H1 (cell line): ENCODE measurements around the gene TMEM178B.

Experiments used
- CEBPB ChIP-seq: IDR thresholded peaks from 2 replicates; pipeline ENCODE4 v1.6.1; 2012; ENCODE audit warnings: low read depth, low read length
- CTCF ChIP-seq, 3 experiments: IDR thresholded peaks; 1 replicate in 2 of 3; 2 replicates in 1 of 3; pipeline versions ENCODE4 v1.5.1 to v1.6.1; 2011; ENCODE audit warnings: low read length in 3 of 3, mild to moderate bottlenecking in 3 of 3, inconsistent platforms in 2 of 3, low read depth in 1 of 3, moderate library complexity in 1 of 3; ENCODE audit not compliant: insufficient read depth in 1 of 3; ENCODE audit errors: control extremely low read depth in 1 of 3
- EGR1 ChIP-seq: IDR thresholded peaks from 2 replicates; pipeline ENCODE4 v1.6.1; 2011; ENCODE audit warnings: low read depth, low read length, borderline replicate concordance
- EP300 ChIP-seq, 2 experiments: IDR thresholded peaks; 1 replicate in 1 of 2; 2 replicates in 1 of 2; pipeline ENCODE4 v1.6.1; 2011 to 2012; ENCODE audit warnings: low read depth in 2 of 2, low read length in 2 of 2, mild to moderate bottlenecking in 2 of 2, borderline replicate concordance in 1 of 2, inconsistent platforms in 1 of 2, moderate library complexity in 1 of 2
- EZH2 ChIP-seq: fragments of 200-600 bp; sonication (generic); IDR thresholded peaks from 2 replicates; pipeline ENCODE4 v1.7.1; 2012; ENCODE audit warnings: low read depth, mild to moderate bottlenecking, moderate library complexity, low read length, inconsistent platforms; ENCODE audit not compliant: severe bottlenecking
- GABPA ChIP-seq: IDR thresholded peaks from 2 replicates; pipeline ENCODE4 v1.6.1; 2011; ENCODE audit warnings: mild to moderate bottlenecking, low read length, moderate library complexity, borderline replicate concordance; ENCODE audit not compliant: insufficient read depth
- JUND ChIP-seq: IDR thresholded peaks from 2 replicates; pipeline ENCODE4 v1.6.1; 2011; ENCODE audit warnings: mild to moderate bottlenecking, improper control_type of control experiment, low read length
- SAP30 ChIP-seq: fragments of 300-600 bp; sonication (generic); IDR thresholded peaks from 2 replicates; pipeline ENCODE4 v1.7.1; 2012; ENCODE audit warnings: low read length, moderate library complexity, mild to moderate bottlenecking, inconsistent platforms; ENCODE audit not compliant: insufficient read depth, insufficient replicate concordance
- SP2 ChIP-seq: IDR thresholded peaks from 2 replicates; pipeline ENCODE4 v1.6.1; 2012; ENCODE audit warnings: mild to moderate bottlenecking, low read length, inconsistent platforms
- SP4 ChIP-seq: IDR thresholded peaks from 2 replicates; pipeline ENCODE4 v1.6.1; 2012; ENCODE audit warnings: low read length, inconsistent platforms
- TCF12 ChIP-seq: IDR thresholded peaks from 2 replicates; pipeline ENCODE4 v1.6.1; 2011; ENCODE audit warnings: low read depth, mild to moderate bottlenecking, low read length
- TF ChIP-seq, protein P1 (sequence below): IDR thresholded peaks from 2 replicates; pipeline ENCODE4 v1.6.1; 2012; ENCODE audit warnings: low read length, inconsistent platforms

DNA sequence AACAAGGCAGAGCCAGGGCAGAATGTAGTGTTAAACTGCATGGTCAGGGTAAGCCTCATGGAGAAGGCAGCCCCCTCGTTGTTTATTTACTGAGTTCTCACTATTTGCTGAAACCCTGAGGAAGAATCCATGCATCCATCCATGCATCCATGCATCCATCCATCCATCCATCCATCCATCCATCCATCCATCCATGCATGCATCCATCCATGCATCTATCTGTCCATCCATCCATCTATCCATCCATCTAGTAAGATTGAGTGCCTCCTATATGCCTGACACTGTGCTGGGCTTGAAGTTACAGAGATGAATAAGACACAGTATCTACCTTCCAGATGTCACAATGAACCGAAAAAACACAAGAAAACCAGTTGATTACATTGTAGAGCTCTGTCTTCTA, 275.9 kb downstream of the TMEM178B start:
- no peak for TF ChIP-seq EP300 (IDR thresholded peaks at IDR 0.05; ENCODE audit: borderline replicate concordance in 1 of 2, low read depth in 2 of 2, low read length in 2 of 2)
- TF ChIP-seq JUND: no peak
- no peak for TF ChIP-seq SP2
- no peak for TF ChIP-seq SP4
- no peak for TF ChIP-seq GABPA
- no peak for TF ChIP-seq SAP30
- no peak for TF ChIP-seq CEBPB
- TF ChIP-seq EZH2: no peak
- TF ChIP-seq EGR1: no peak
- TF ChIP-seq TCF12: no peak
- TF ChIP-seq CTCF (IDR thresholded peaks at IDR 0.05; ENCODE audit: control extremely low read depth in 1 of 3, insufficient read depth in 1 of 3, low read depth in 1 of 3, low read length in 3 of 3): no peak
- TF ChIP-seq, protein P1, sequence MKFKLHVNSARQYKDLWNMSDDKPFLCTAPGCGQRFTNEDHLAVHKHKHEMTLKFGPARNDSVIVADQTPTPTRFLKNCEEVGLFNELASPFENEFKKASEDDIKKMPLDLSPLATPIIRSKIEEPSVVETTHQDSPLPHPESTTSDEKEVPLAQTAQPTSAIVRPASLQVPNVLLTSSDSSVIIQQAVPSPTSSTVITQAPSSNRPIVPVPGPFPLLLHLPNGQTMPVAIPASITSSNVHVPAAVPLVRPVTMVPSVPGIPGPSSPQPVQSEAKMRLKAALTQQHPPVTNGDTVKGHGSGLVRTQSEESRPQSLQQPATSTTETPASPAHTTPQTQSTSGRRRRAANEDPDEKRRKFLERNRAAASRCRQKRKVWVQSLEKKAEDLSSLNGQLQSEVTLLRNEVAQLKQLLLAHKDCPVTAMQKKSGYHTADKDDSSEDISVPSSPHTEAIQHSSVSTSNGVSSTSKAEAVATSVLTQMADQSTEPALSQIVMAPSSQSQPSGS: no peak
